PFSK-1 (cell line): ENCODE results near the gene KASH5.

Source experiments
- FOXP2 ChIP-seq: optimal IDR thresholded peaks from 2 replicates; pipeline ENCODE3; 2011; ENCODE audit warnings: borderline replicate concordance, control low read depth, inconsistent platforms; ENCODE audit not compliant: insufficient read depth; ENCODE audit errors: extremely low read length, extremely low read depth
- POLR2AphosphoS5 ChIP-seq: IDR thresholded peaks from 2 replicates; pipeline ENCODE4 v1.6.1; 2012; ENCODE audit warnings: low read depth, mild to moderate bottlenecking, control low read depth, low read length, moderate library complexity
- REST ChIP-seq, 2 experiments: IDR thresholded peaks; 2 replicates each; pipeline versions ENCODE4 v1.6.1 to v1.8.0; 2011 to 2012; ENCODE audit warnings: low read depth in 2 of 2, low read length in 2 of 2, control low read depth in 1 of 2, inconsistent platforms in 1 of 2, mild to moderate bottlenecking in 1 of 2, moderate library complexity in 1 of 2; ENCODE audit not compliant: insufficient read depth in 1 of 2
- SIN3A ChIP-seq: IDR thresholded peaks from 2 replicates; pipeline ENCODE4 v1.6.1; 2012; ENCODE audit warnings: mild to moderate bottlenecking, low read length, moderate library complexity, borderline replicate concordance; ENCODE audit not compliant: insufficient read depth
- TAF1 ChIP-seq: IDR thresholded peaks from 2 replicates; pipeline ENCODE4 v1.6.1; 2012; ENCODE audit warnings: low read length, control low read depth, borderline replicate concordance; ENCODE audit not compliant: insufficient read depth

KASH5 gene

GRCh38 chr19:49366110-49366509 lies 21.9 kb upstream of the KASH5 start:
- TF ChIP-seq POLR2AphosphoS5 (no peak), TAF1 (no peak), SIN3A (no peak), REST (IDR thresholded peaks at IDR 0.05; ENCODE audit: insufficient read depth in 1 of 2, low read depth in 2 of 2, low read length in 2 of 2) (no peak), FOXP2 (no peak)

- no peak for TF ChIP-seq FOXP2
- TF ChIP-seq REST (IDR thresholded peaks at IDR 0.05; ENCODE audit: insufficient read depth in 1 of 2, low read depth in 2 of 2, low read length in 2 of 2) = no peak
- no peak for TF ChIP-seq SIN3A
- no peak for TF ChIP-seq POLR2AphosphoS5
- TF ChIP-seq TAF1 = no peak
Observed at GRCh38 chr19:49368711-49369358, 19.2 kb upstream of the KASH5 start.

GRCh38 chr19:49371184-49371583 lies 16.9 kb upstream of the KASH5 start:
- no peak for TF ChIP-seq SIN3A
- TF ChIP-seq TAF1 = no peak
- TF ChIP-seq POLR2AphosphoS5 = no peak
- TF ChIP-seq FOXP2 = no peak
- no peak for TF ChIP-seq REST (IDR thresholded peaks at IDR 0.05; ENCODE audit: insufficient read depth in 1 of 2, low read depth in 2 of 2, low read length in 2 of 2)

GRCh38 chr19:49374665-49375434 lies 13.2 kb upstream of the KASH5 start:
- no peak for TF ChIP-seq SIN3A
- TF ChIP-seq TAF1 = no peak
- no peak for TF ChIP-seq POLR2AphosphoS5

- TF ChIP-seq SIN3A = no peak
- no peak for TF ChIP-seq POLR2AphosphoS5
- TF ChIP-seq FOXP2 = no peak
- no peak for TF ChIP-seq REST (IDR thresholded peaks at IDR 0.05; ENCODE audit: insufficient read depth in 1 of 2, low read depth in 2 of 2, low read length in 2 of 2)
- TF ChIP-seq TAF1 = no peak
Observed at GRCh38 chr19:49378512-49378911, 9.5 kb upstream of the KASH5 start.
